GM19025 (cell line): ENCODE results near the gene XYLT2.

ENCODE experiments used
- ATAC-seq: cut with Tn5 transposase; IDR thresholded peaks from one replicate; pipeline ENCODE4 v1.9.1; 2021; ENCODE audit warnings: mild to moderate bottlenecking, low read depth, moderate library complexity; ENCODE audit not compliant: unreplicated experiment

Gene XYLT2

GRCh38 chr17:50361561-50362480 lies 15.9 kb downstream of the XYLT2 start:
- ATAC-seq = no peak

- ATAC-seq = no peak
Observed at GRCh38 chr17:50362661-50363060, 16.7 kb downstream of the XYLT2 start.

- ATAC-seq = no peak
Observed at GRCh38 chr17:50363217-50364060, 17.5 kb downstream of the XYLT2 start.

GRCh38 chr17:50364061-50364458 lies 18.1 kb downstream of the XYLT2 start:
- ATAC-seq = no peak

- no peak for ATAC-seq
Observed at GRCh38 chr17:50364715-50365114, 18.8 kb downstream of the XYLT2 start.

GRCh38 chr17:50365165-50365564 lies 19.2 kb downstream of the XYLT2 start:
- ATAC-seq = no peak

GRCh38 chr17:50365649-50366393 lies 19.9 kb downstream of the XYLT2 start:
- no peak for ATAC-seq

GRCh38 chr17:50367401-50367800 lies 21.5 kb downstream of the XYLT2 start:
- no peak for ATAC-seq

GRCh38 chr17:50370052-50370451 lies 24.1 kb downstream of the XYLT2 start:
- ATAC-seq = no peak

GRCh38 chr17:50371526-50371925 lies 25.6 kb downstream of the XYLT2 start:
- ATAC-seq = no peak

GRCh38 chr17:50372222-50372757 lies 26.4 kb downstream of the XYLT2 start:
- ATAC-seq = no peak

GRCh38 chr17:50372758-50373556 lies 27.0 kb downstream of the XYLT2 start, which contains the start of the genes EME1 and MRPL27:
Gene EME1 (plus strand): TSS chr17:50373229. CDS start chr17:50375209, 1,980 bp downstream.
Gene MRPL27 (minus strand): TSS chr17:50373184. CDS start chr17:50373170, 14 bp downstream.
- ATAC-seq = peak; percentile 81

GRCh38 chr17:50373705-50374104 lies 27.8 kb downstream of the XYLT2 start:
- no peak for ATAC-seq

- no peak for ATAC-seq
Observed at GRCh38 chr17:50375858-50376538, 30.1 kb downstream of the XYLT2 start.

- no peak for ATAC-seq
Observed at GRCh38 chr17:50379351-50380132, 33.6 kb downstream of the XYLT2 start.

GRCh38 chr17:50380369-50381259 lies 34.7 kb downstream of the XYLT2 start:
- no peak for ATAC-seq

- no peak for ATAC-seq
Observed at GRCh38 chr17:50381260-50381815, 35.4 kb downstream of the XYLT2 start.
